K562 (cell line): ENCODE results near the gene BMF. TPM values are rescaled to one million over a fixed set of nuclear protein-coding genes. Genes with fewer than 3 reads are reported as not detected.

Source experiments
- CREB1 ChIP-seq, 2 experiments: sonication (generic) in 1 of 2; formaldehyde crosslinking in 1 of 2; IDR thresholded peaks; 2 replicates each; pipeline versions ENCODE4 v1.6.1 to v1.8.0; 2012 to 2022; ENCODE audit warnings: inconsistent platforms in 1 of 2, mild to moderate bottlenecking in 1 of 2, missing genetic modification reagents in 1 of 2, moderate library complexity in 1 of 2
- CUX1 ChIP-seq: fragments of 200-800 bp; sonication (Bioruptor generic); IDR thresholded peaks from 2 replicates; pipeline ENCODE4 v1.6.1; 2016; ENCODE audit warnings: missing genetic modification characterization, missing compliant biosample characterization
- JUN ChIP-seq, 2 experiments: sonication (generic) in 1 of 2; formaldehyde crosslinking in 1 of 2; IDR thresholded peaks; 2 replicates each; pipeline versions ENCODE4 v1.6.1 to v1.8.0; 2012 to 2022; ENCODE audit warnings: borderline replicate concordance in 2 of 2, mild to moderate bottlenecking in 2 of 2, improper control_type of control experiment in 1 of 2, low read depth in 1 of 2, low read length in 1 of 2, missing genetic modification reagents in 1 of 2
- MECOM ChIP-seq: fragments of 250-450 bp; sonication (Bioruptor Pico); IDR thresholded peaks from 2 replicates; pipeline ENCODE4 v1.8.0; 2022; ENCODE audit warnings: inconsistent platforms
- SIRT6 ChIP-seq: IDR thresholded peaks from one replicate; pipeline ENCODE4 v1.6.1; 2012; ENCODE audit warnings: low read depth, mild to moderate bottlenecking, control low read depth, inconsistent platforms, low read length, moderate library complexity
- SRSF3 ChIP-seq: fragments of 200-400 bp; formaldehyde crosslinking; IDR thresholded peaks from 2 replicates; pipeline ENCODE4 v1.6.1; 2016; ENCODE audit warnings: mild to moderate bottlenecking, low read length, moderate library complexity; ENCODE audit not compliant: insufficient read depth
- TAF9B ChIP-seq: fragments of 450-650 bp; IDR thresholded peaks from 2 replicates; pipeline ENCODE4 v1.6.1; 2018; ENCODE audit warnings: mild to moderate bottlenecking; ENCODE audit not compliant: partially characterized antibody
- ZNF436 ChIP-seq: fragments of 250-450, 450-650 bp; sonication (Bioruptor Pico); formaldehyde crosslinking; IDR thresholded peaks from 2 replicates; pipeline ENCODE4 v1.7.0; 2020; ENCODE audit warnings: mild to moderate bottlenecking
- polyA plus RNA-seq, 8 experiments: library from polyadenylated mRNA; depleted of rRNA in 4 of 8; stranded (reverse) in 5 of 8; unstranded in 3 of 8; fragments of >200 nt; fragmentation: Nextera tagmentation in 2 of 8; fragmentation: Illumina TruSeq in 1 of 8; extraction: Ambion mirVana in 2 of 8; extraction: Trizol in 1 of 8; gene quantifications; 2 replicates each; pipeline versions ENCODE4 v1.2.1 to v1.2.3, GENCODE V29; 2011 to 2014; ENCODE audit warnings: inconsistent platforms in 1 of 8, missing spikeins in 1 of 8
- total RNA-seq, 7 experiments: library from RNA; depleted of rRNA in 6 of 7; stranded (reverse); fragments of >200 nt in 6 of 7; fragmentation: Illumina TruSeq in 2 of 7; extraction: Trizol in 2 of 7; gene quantifications; 2 replicates each; pipeline versions ENCODE4 v1.2.1 to v1.2.3, GENCODE V29; 2011 to 2021; ENCODE audit warnings: low replicate concordance in 1 of 7
- TF ChIP-seq, protein P1 (sequence below): sonication (generic); formaldehyde crosslinking; IDR thresholded peaks from 2 replicates; pipeline ENCODE4 v1.8.1; 2023; ENCODE audit warnings: missing genetic modification reagents, mild to moderate bottlenecking, borderline replicate concordance
- TF ChIP-seq, protein P2 (sequence below): fragments of 450-650 bp; IDR thresholded peaks from 2 replicates; pipeline ENCODE4 v1.6.1; 2018; ENCODE audit warnings: mild to moderate bottlenecking, low read depth; ENCODE audit not compliant: partially characterized antibody
- TF ChIP-seq, protein P3 (sequence below): fragments of 450-650 bp; formaldehyde crosslinking; IDR thresholded peaks from 2 replicates; pipeline ENCODE4 v1.4.0; 2020; ENCODE audit warnings: mild to moderate bottlenecking, moderate library complexity

The BMF gene
- total and polyA plus RNA-seq, 9 of the 15 experiments (the other 6 are each of a cell fraction or from before 2014, with no cell fraction given): 0.25 to 0.91 (median 0.59) TPM; not detected in 2

GRCh38 chr15:40098489-40099261 lies 10.0 kb downstream of the BMF start (continued):
- TF ChIP-seq, protein P1, sequence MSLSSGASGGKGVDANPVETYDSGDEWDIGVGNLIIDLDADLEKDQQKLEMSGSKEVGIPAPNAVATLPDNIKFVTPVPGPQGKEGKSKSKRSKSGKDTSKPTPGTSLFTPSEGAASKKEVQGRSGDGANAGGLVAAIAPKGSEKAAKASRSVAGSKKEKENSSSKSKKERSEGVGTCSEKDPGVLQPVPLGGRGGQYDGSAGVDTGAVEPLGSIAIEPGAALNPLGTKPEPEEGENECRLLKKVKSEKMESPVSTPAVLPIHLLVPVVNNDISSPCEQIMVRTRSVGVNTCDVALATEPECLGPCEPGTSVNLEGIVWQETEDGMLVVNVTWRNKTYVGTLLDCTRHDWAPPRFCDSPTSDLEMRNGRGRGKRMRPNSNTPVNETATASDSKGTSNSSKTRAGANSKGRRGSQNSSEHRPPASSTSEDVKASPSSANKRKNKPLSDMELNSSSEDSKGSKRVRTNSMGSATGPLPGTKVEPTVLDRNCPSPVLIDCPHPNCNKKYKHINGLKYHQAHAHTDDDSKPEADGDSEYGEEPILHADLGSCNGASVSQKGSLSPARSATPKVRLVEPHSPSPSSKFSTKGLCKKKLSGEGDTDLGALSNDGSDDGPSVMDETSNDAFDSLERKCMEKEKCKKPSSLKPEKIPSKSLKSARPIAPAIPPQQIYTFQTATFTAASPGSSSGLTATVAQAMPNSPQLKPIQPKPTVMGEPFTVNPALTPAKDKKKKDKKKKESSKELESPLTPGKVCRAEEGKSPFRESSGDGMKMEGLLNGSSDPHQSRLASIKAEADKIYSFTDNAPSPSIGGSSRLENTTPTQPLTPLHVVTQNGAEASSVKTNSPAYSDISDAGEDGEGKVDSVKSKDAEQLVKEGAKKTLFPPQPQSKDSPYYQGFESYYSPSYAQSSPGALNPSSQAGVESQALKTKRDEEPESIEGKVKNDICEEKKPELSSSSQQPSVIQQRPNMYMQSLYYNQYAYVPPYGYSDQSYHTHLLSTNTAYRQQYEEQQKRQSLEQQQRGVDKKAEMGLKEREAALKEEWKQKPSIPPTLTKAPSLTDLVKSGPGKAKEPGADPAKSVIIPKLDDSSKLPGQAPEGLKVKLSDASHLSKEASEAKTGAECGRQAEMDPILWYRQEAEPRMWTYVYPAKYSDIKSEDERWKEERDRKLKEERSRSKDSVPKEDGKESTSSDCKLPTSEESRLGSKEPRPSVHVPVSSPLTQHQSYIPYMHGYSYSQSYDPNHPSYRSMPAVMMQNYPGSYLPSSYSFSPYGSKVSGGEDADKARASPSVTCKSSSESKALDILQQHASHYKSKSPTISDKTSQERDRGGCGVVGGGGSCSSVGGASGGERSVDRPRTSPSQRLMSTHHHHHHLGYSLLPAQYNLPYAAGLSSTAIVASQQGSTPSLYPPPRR (CRISPR knock-in tag): no peak
- TF ChIP-seq ZNF436 (CRISPR knock-in tag): no peak
- no peak for TF ChIP-seq TAF9B
- TF ChIP-seq CUX1 (CRISPR knock-in tag): no peak
- no peak for TF ChIP-seq CREB1 (IDR thresholded peaks at IDR 0.05)
- TF ChIP-seq CREB1 (CRISPR knock-in tag; IDR thresholded peaks at IDR 0.05): no peak
- TF ChIP-seq JUN (IDR thresholded peaks at IDR 0.05; ENCODE audit: borderline replicate concordance, low read depth, low read length): peak; percentile 95
- TF ChIP-seq JUN (CRISPR knock-in tag; IDR thresholded peaks at IDR 0.05; ENCODE audit: borderline replicate concordance): no peak; the same call in 1 of the 2 replicates
- TF ChIP-seq, protein P2, sequence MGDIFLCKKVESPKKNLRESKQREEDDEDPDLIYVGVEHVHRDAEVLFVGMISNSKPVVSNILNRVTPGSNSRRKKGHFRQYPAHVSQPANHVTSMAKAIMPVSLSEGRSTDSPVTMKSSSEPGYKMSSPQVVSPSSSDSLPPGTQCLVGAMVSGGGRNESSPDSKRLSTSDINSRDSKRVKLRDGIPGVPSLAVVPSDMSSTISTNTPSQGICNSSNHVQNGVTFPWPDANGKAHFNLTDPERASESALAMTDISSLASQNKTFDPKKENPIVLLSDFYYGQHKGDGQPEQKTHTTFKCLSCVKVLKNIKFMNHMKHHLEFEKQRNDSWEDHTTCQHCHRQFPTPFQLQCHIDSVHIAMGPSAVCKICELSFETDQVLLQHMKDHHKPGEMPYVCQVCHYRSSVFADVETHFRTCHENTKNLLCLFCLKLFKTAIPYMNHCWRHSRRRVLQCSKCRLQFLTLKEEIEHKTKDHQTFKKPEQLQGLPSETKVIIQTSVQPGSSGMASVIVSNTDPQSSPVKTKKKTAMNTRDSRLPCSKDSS: no peak
- TF ChIP-seq, protein P3, sequence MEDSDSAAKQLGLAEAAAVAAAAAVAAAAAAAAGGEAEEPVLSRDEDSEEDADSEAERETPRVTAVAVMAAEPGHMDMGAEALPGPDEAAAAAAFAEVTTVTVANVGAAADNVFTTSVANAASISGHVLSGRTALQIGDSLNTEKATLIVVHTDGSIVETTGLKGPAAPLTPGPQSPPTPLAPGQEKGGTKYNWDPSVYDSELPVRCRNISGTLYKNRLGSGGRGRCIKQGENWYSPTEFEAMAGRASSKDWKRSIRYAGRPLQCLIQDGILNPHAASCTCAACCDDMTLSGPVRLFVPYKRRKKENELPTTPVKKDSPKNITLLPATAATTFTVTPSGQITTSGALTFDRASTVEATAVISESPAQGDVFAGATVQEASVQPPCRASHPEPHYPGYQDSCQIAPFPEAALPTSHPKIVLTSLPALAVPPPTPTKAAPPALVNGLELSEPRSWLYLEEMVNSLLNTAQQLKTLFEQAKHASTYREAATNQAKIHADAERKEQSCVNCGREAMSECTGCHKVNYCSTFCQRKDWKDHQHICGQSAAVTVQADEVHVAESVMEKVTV (CRISPR knock-in tag): no peak
- TF ChIP-seq SRSF3: no peak
- no peak for TF ChIP-seq SIRT6
- 0 out of 2 replicates have a peak, but pooled peaks have one; percentile 53 for TF ChIP-seq MECOM (CRISPR knock-in tag)
